H1 (cell line): ENCODE measurements around the gene FUT4. TPM values are rescaled to one million over a fixed set of nuclear protein-coding genes. Genes with fewer than 3 reads are reported as not detected.

Experiments used
- CTCF ChIA-PET: fragments of 300-600 bp; sonication (Branson Sonifier 250); formaldehyde crosslinking; loops from one replicate; lab custom pipeline; 2021; ENCODE audit not compliant: partially characterized antibody; lab: Charles Lee
- POLR2A ChIA-PET: fragments of 300-600 bp; sonication (Branson Sonifier 250); formaldehyde crosslinking; loops from one replicate; lab custom pipeline; 2021; ENCODE audit warnings: inconsistent platforms; ENCODE audit not compliant: partially characterized antibody; lab: Charles Lee
- DNase-seq, 2 experiments: peaks; one replicate each; pipeline versions ENCODE4 v3.0.0 to v3.0.0-alpha.2; 2010 to 2022; ENCODE audit warnings: low spot score in 2 of 2, low read depth in 1 of 2, mixed read lengths in 1 of 2
- FAIRE-seq: peaks from 2 replicates; lab custom pipeline; 2011; peaks lifted over from hg19 to GRCh38; lab: Jason Lieb, UNC
- H2AFZ ChIP-seq: 2 replicates; pipeline ENCODE4 v1.8.1; 2012; ENCODE audit warnings: low read length, inconsistent platforms
- H2AK5ac ChIP-seq: 2 replicates; pipeline ENCODE4 v1.6.1; 2013; ENCODE audit warnings: low read depth, low read length
- H2BK120ac ChIP-seq: replicated peaks from 2 replicates; pipeline ENCODE3; 2013; ENCODE audit warnings: low read depth, low read length, inconsistent platforms
- H2BK12ac ChIP-seq: 2 replicates; pipeline ENCODE4 v1.6.1; 2013; ENCODE audit warnings: low read depth, low read length
- H2BK15ac ChIP-seq: 2 replicates; pipeline ENCODE4 v1.6.1; 2013; ENCODE audit warnings: low read length
- H2BK20ac ChIP-seq: 2 replicates; pipeline ENCODE4 v1.6.1; 2013; ENCODE audit warnings: low read length
- H2BK5ac ChIP-seq: 2 replicates; pipeline ENCODE4 v1.6.1; 2013; ENCODE audit warnings: low read depth, low read length
- H3K14ac ChIP-seq: 2 replicates; pipeline ENCODE4 v1.6.1; 2013; ENCODE audit warnings: inconsistent platforms; ENCODE audit not compliant: insufficient read length
- H3K18ac ChIP-seq: 2 replicates; pipeline ENCODE4 v1.6.1; 2013; ENCODE audit warnings: low read length; ENCODE audit errors: extremely low read depth
- H3K23ac ChIP-seq: 2 replicates; pipeline ENCODE4 v1.6.1; 2013; ENCODE audit warnings: inconsistent platforms; ENCODE audit not compliant: insufficient read length
- H3K23me2 ChIP-seq: 2 replicates; pipeline ENCODE4 v1.6.1; 2013; ENCODE audit warnings: low read depth, low read length
- H3K27ac ChIP-seq: 2 replicates; pipeline ENCODE4 v1.6.1; 2011; ENCODE audit warnings: low read depth, low read length, inconsistent platforms
- H3K27me3 ChIP-seq, 4 experiments: replicated peaks in 1 of 4; 1 replicate in 1 of 4; 2 replicates in 3 of 4; pipeline versions ENCODE4 v1.6.1 to v1.8.1; 2011 to 2013; ENCODE audit warnings: low read length in 3 of 4, mild to moderate bottlenecking in 3 of 4, inconsistent platforms in 2 of 4, mixed read lengths in 2 of 4, moderate library complexity in 1 of 4; ENCODE audit not compliant: control insufficient read depth in 3 of 4, insufficient read depth in 3 of 4; ENCODE audit errors: extremely low read depth in 1 of 4
- H3K36me3 ChIP-seq, 4 experiments: 2 replicates each; pipeline versions ENCODE4 v1.6.1 to v1.8.1; 2011 to 2013; ENCODE audit warnings: mild to moderate bottlenecking in 4 of 4, low read length in 3 of 4, moderate library complexity in 2 of 4, control low read depth in 1 of 4, inconsistent platforms in 1 of 4; ENCODE audit not compliant: insufficient read depth in 4 of 4, control insufficient read depth in 2 of 4
- H3K4ac ChIP-seq: replicated peaks from 2 replicates; pipeline ENCODE3; 2013; ENCODE audit warnings: low read length, low read depth, mixed read lengths, inconsistent platforms; ENCODE audit not compliant: insufficient read length
- H3K4me1 ChIP-seq, 4 experiments: replicated peaks in 1 of 4; 1 replicate in 1 of 4; 2 replicates in 3 of 4; pipeline versions ENCODE4 v1.6.1 to v1.8.1; 2011 to 2013; ENCODE audit warnings: low read length in 3 of 4, inconsistent platforms in 2 of 4, mixed read lengths in 1 of 4; ENCODE audit not compliant: insufficient read depth in 4 of 4, control insufficient read depth in 3 of 4
- H3K4me2 ChIP-seq, 2 experiments: 2 replicates each; pipeline versions ENCODE4 v1.6.1 to v1.8.1; 2011 to 2013; ENCODE audit warnings: low read depth in 2 of 2, low read length in 2 of 2, control low read depth in 1 of 2, inconsistent platforms in 1 of 2, mild to moderate bottlenecking in 1 of 2; ENCODE audit not compliant: insufficient read depth in 1 of 2
- H3K4me3 ChIP-seq, 4 experiments: fragments of 200-600, 300-600 bp in 1 of 4; sonication (generic), shearing (Covaris generic), sonication (Bioruptor Twin) in 1 of 4; 2 replicates each; pipeline versions ENCODE4 v1.5.1 to v1.8.1; 2011 to 2016; ENCODE audit warnings: low read length in 4 of 4, low read depth in 3 of 4, control low read depth in 2 of 4, inconsistent platforms in 2 of 4, mild to moderate bottlenecking in 2 of 4, mixed read lengths in 1 of 4, moderate library complexity in 1 of 4; ENCODE audit not compliant: insufficient read depth in 2 of 4; ENCODE audit errors: extremely low read depth in 1 of 4
- H3K56ac ChIP-seq: replicated peaks from 2 replicates; pipeline ENCODE3; 2013; ENCODE audit warnings: low read depth, mild to moderate bottlenecking, mixed read lengths, low read length, inconsistent platforms; ENCODE audit not compliant: insufficient read length
- H3K79me1 ChIP-seq: 2 replicates; pipeline ENCODE4 v1.6.1; 2013; ENCODE audit warnings: low read depth, low read length, control low read depth
- H3K79me2 ChIP-seq, 2 experiments: 2 replicates each; pipeline versions ENCODE4 v1.6.1 to v1.8.1; 2012 to 2013; ENCODE audit warnings: low read length in 2 of 2, mild to moderate bottlenecking in 2 of 2, inconsistent platforms in 1 of 2; ENCODE audit not compliant: insufficient read depth in 2 of 2, control insufficient read depth in 1 of 2
- H3K9ac ChIP-seq, 4 experiments: replicated peaks in 1 of 4; 1 replicate in 1 of 4; 2 replicates in 3 of 4; pipeline versions ENCODE4 v1.6.1 to v1.8.1; 2011 to 2013; ENCODE audit warnings: low read depth in 3 of 4, low read length in 3 of 4, control low read depth in 2 of 4, mild to moderate bottlenecking in 2 of 4, moderate library complexity in 2 of 4, inconsistent platforms in 1 of 4; ENCODE audit errors: extremely low read depth in 1 of 4
- H3K9me3 ChIP-seq, 2 experiments: 2 replicates each; pipeline versions ENCODE4 v1.6.1 to v1.8.1; 2012 to 2013; ENCODE audit warnings: mild to moderate bottlenecking in 2 of 2, moderate library complexity in 2 of 2, control low read depth in 1 of 2, inconsistent platforms in 1 of 2, low read depth in 1 of 2, low read length in 1 of 2, mixed read lengths in 1 of 2; ENCODE audit not compliant: insufficient read depth in 2 of 2
- H4K20me1 ChIP-seq, 2 experiments: replicated peaks in 1 of 2; 2 replicates each; pipeline versions ENCODE3 to v1.8.1; 2011 to 2013; ENCODE audit warnings: inconsistent platforms in 2 of 2, low read length in 2 of 2, mild to moderate bottlenecking in 1 of 2; ENCODE audit not compliant: insufficient read depth in 2 of 2, control insufficient read depth in 1 of 2
- H4K5ac ChIP-seq: 2 replicates; pipeline ENCODE4 v1.6.1; 2013; ENCODE audit warnings: low read length, low read depth, mixed read lengths, inconsistent platforms; ENCODE audit not compliant: insufficient read length
- H4K8ac ChIP-seq: 2 replicates; pipeline ENCODE4 v1.8.0; 2013; ENCODE audit warnings: mild to moderate bottlenecking, moderate library complexity, low read length, inconsistent platforms; ENCODE audit not compliant: insufficient read depth; ENCODE audit errors: extremely low read depth
- H4K91ac ChIP-seq: replicated peaks from 2 replicates; pipeline ENCODE3; 2013; ENCODE audit warnings: low read length, mixed read lengths, inconsistent platforms; ENCODE audit not compliant: insufficient read length
- BCL11A ChIP-seq, 2 experiments: IDR thresholded peaks; one replicate each; pipeline ENCODE4 v1.6.1; 2011; ENCODE audit warnings: low read depth in 2 of 2, low read length in 2 of 2, mild to moderate bottlenecking in 2 of 2
- CBX8 ChIP-seq: fragments of 300-800, 300-1000 bp; sonication (generic); IDR thresholded peaks from 2 replicates; pipeline ENCODE4 v1.7.1; 2016; ENCODE audit warnings: low read depth, low read length, borderline replicate concordance
- CREB1 ChIP-seq: IDR thresholded peaks from 2 replicates; pipeline ENCODE4 v1.6.1; 2012; ENCODE audit warnings: inconsistent platforms
- HDAC6 ChIP-seq: IDR thresholded peaks from one replicate; pipeline ENCODE4 v1.7.1; 2012; ENCODE audit warnings: low read depth, mild to moderate bottlenecking, inconsistent platforms, low read length, moderate library complexity
- JUND ChIP-seq: IDR thresholded peaks from 2 replicates; pipeline ENCODE4 v1.6.1; 2011; ENCODE audit warnings: mild to moderate bottlenecking, improper control_type of control experiment, low read length
- POLR2A ChIP-seq, 2 experiments: IDR thresholded peaks; 1 replicate in 1 of 2; 2 replicates in 1 of 2; pipeline ENCODE4 v1.6.1; 2011; ENCODE audit warnings: low read depth in 2 of 2, low read length in 2 of 2, mild to moderate bottlenecking in 2 of 2; ENCODE audit errors: control extremely low read depth in 1 of 2
- RFX5 ChIP-seq: IDR thresholded peaks from 2 replicates; pipeline ENCODE4 v1.6.1; 2011; ENCODE audit warnings: low read depth, low read length, improper control_type of control experiment, borderline replicate concordance
- RXRA ChIP-seq: IDR thresholded peaks from 2 replicates; pipeline ENCODE4 v1.6.1; 2011; ENCODE audit warnings: low read depth, mild to moderate bottlenecking, low read length, moderate library complexity; ENCODE audit not compliant: insufficient read depth
- SIN3A ChIP-seq, 2 experiments: IDR thresholded peaks in 1 of 2; conservative IDR thresholded peaks in 1 of 2; 2 replicates each; pipeline ENCODE4 v1.6.1; 2011 to 2012; ENCODE audit warnings: low read length in 2 of 2, improper control_type of control experiment in 1 of 2, low read depth in 1 of 2, mild to moderate bottlenecking in 1 of 2
- WGBS, 2 experiments: shearing (Covaris generic) in 1 of 2; methylation state at CpG; one replicate each; pipeline versions ENCODE4 v1.1.6 to v1.1.7; 2013 to 2015; ENCODE audit warnings: low lambda C conversion rate in 2 of 2, mixed read lengths in 2 of 2, inconsistent platforms in 1 of 2, low coverage in 1 of 2, missing lambda C conversion rate in 1 of 2; ENCODE audit not compliant: insufficient replicate concordance in 2 of 2, insufficient coverage in 1 of 2, insufficient read length in 1 of 2; ENCODE audit errors: extremely low coverage in 1 of 2, missing lambda C conversion rate in 1 of 2; 5-methylcytosine and 5-hydroxymethylcytosine counted together
- polyA plus RNA-seq, 7 experiments: library from polyadenylated mRNA; depleted of rRNA in 3 of 7; stranded (reverse) in 5 of 7; unstranded in 2 of 7; fragments of >200 nt in 5 of 7; fragments of 200-250 nt in 2 of 7; gene quantifications; 1 replicate in 5 of 7; 2 replicates in 1 of 7; 4 replicates in 1 of 7; pipeline versions ENCODE4 v1.2.1 to v1.2.3, GENCODE V29; 2011 to 2013; ENCODE audit warnings: missing spikeins in 2 of 7, mixed read lengths in 2 of 7
- total RNA-seq: library from RNA; stranded (reverse); fragmentation: NEBNext Ultra II Directional; extraction: Animal tissue kit (Norgen Biotek cat#: 25700); gene quantifications from 2 replicates; pipeline ENCODE4 v1.2.1, GENCODE V29; 2021
- TF ChIP-seq, protein P1 (sequence below), 3 experiments: IDR thresholded peaks; 1 replicate in 2 of 3; 2 replicates in 1 of 3; pipeline versions ENCODE4 v1.5.1 to v1.6.1; 2011; ENCODE audit warnings: low read length in 3 of 3, mild to moderate bottlenecking in 3 of 3, inconsistent platforms in 2 of 3, low read depth in 1 of 3, moderate library complexity in 1 of 3; ENCODE audit not compliant: insufficient read depth in 1 of 3; ENCODE audit errors: control extremely low read depth in 1 of 3

FUT4 gene
- total and polyA plus RNA-seq, 2 of the 8 experiments (the other 6 are each of a cell fraction or from before 2014, with no cell fraction given): 2.6 to 8.0 TPM

GRCh38 chr11:94516725-94517124, 27.0 kb upstream of the FUT4 start:
- FAIRE-seq (no peak), DNase-seq (no peak)
- H3K36me3 ChIP-seq: no peaks in the 10 kb centered on the region
- H3K79me2 ChIP-seq: no peaks in the 10 kb centered on the region
- H2BK120ac ChIP-seq: no peak overlapping the region
- H3K27ac ChIP-seq: no peak overlapping the region
- H4K91ac ChIP-seq: no peak overlapping the region
- no peak overlapping the region for H2BK15ac ChIP-seq
- H4K8ac ChIP-seq: no peak overlapping the region
- H3K27me3 ChIP-seq: peaks cover 0 to 14% (median 12%) of the 10 kb centered on the region in 4 experiments; a peak in 5 of 7 replicates
- H3K4me2 ChIP-seq: no peak overlapping the region
- ChIA-PET POLR2A (interaction anchor here (0.7 kb wide), 1 partner anchor 52 kb away, joined by 3 read pairs; no protein-coding TSS in a partner anchor), CTCF (interaction anchor here (0.6 to 2.8 kb wide), 11 partner anchors 10 to 621 kb away, joined by 3 to 10 read pairs (median 3); no protein-coding TSS in a partner anchor)
- WGBS, 2 experiments: 4% methylated on average over 1 of the region's 1 CpG; no CpG with 5 or more reads in 1 of the 2 experiments
- no peak overlapping the region for H3K23ac ChIP-seq
- no peak overlapping the region for H2AK5ac ChIP-seq
- no peak overlapping the region for H3K4me3 ChIP-seq
- H3K79me1 ChIP-seq: no peaks in the 10 kb centered on the region; the same call in 1 of the 2 replicates
- no peak overlapping the region for H2BK12ac ChIP-seq
- H3K23me2 ChIP-seq: peaks cover 9% of the 10 kb centered on the region
- no peak overlapping the region for H3K9ac ChIP-seq
- H3K4ac ChIP-seq: no peak overlapping the region
- no peak overlapping the region for H3K56ac ChIP-seq
- no peak overlapping the region for H3K14ac ChIP-seq
- no peak overlapping the region for H4K5ac ChIP-seq
- peaks cover 0 to 2% of the 10 kb centered on the region in 2 experiments for H4K20me1 ChIP-seq
- no peak overlapping the region for H3K18ac ChIP-seq
- H2BK20ac ChIP-seq: no peak overlapping the region
- H2AFZ ChIP-seq: no peak overlapping the region
- no peaks in the 10 kb centered on the region for H3K9me3 ChIP-seq
- H2BK5ac ChIP-seq: no peak overlapping the region
- H3K4me1 ChIP-seq: peaks cover 0 to 4% (median 0%) of the 10 kb centered on the region in 4 experiments; a peak in 2 of 7 replicates
- TF ChIP-seq, protein P1, sequence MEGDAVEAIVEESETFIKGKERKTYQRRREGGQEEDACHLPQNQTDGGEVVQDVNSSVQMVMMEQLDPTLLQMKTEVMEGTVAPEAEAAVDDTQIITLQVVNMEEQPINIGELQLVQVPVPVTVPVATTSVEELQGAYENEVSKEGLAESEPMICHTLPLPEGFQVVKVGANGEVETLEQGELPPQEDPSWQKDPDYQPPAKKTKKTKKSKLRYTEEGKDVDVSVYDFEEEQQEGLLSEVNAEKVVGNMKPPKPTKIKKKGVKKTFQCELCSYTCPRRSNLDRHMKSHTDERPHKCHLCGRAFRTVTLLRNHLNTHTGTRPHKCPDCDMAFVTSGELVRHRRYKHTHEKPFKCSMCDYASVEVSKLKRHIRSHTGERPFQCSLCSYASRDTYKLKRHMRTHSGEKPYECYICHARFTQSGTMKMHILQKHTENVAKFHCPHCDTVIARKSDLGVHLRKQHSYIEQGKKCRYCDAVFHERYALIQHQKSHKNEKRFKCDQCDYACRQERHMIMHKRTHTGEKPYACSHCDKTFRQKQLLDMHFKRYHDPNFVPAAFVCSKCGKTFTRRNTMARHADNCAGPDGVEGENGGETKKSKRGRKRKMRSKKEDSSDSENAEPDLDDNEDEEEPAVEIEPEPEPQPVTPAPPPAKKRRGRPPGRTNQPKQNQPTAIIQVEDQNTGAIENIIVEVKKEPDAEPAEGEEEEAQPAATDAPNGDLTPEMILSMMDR (IDR thresholded peaks at IDR 0.05; ENCODE audit: control extremely low read depth in 1 of 3, insufficient read depth in 1 of 3, low read depth in 1 of 3, low read length in 3 of 3): no peak
- TF ChIP-seq RXRA (no peak), BCL11A (IDR thresholded peaks at IDR 0.05; ENCODE audit: low read depth in 2 of 2, low read length in 2 of 2) (no peak), JUND (no peak), CBX8 (no peak), SIN3A (conservative IDR thresholded peaks at IDR 0.05 in 1 of 2, IDR thresholded peaks at IDR 0.05 in 1 of 2; ENCODE audit: low read depth in 1 of 2, low read length in 2 of 2) (no peak), RFX5 (no peak), CREB1 (no peak), POLR2A (IDR thresholded peaks at IDR 0.05; ENCODE audit: control extremely low read depth in 1 of 2, low read depth in 2 of 2, low read length in 2 of 2) (no peak), HDAC6 (no peak)
